HG03060 (cell line): Measurements from ENCODE around the gene ERN1.
"Not testable (repeated sequence)": the region's sequence is repeated elsewhere in the genome, so short reads cannot be mapped to it uniquely, and the experiment has no call there.

Experiments used
- ATAC-seq: cut with Tn5 transposase; IDR thresholded peaks from one replicate; pipeline ENCODE4 v1.9.1; 2021; ENCODE audit warnings: low read depth, moderate number of reproducible peaks; ENCODE audit not compliant: unreplicated experiment

ERN1 gene

DNA sequence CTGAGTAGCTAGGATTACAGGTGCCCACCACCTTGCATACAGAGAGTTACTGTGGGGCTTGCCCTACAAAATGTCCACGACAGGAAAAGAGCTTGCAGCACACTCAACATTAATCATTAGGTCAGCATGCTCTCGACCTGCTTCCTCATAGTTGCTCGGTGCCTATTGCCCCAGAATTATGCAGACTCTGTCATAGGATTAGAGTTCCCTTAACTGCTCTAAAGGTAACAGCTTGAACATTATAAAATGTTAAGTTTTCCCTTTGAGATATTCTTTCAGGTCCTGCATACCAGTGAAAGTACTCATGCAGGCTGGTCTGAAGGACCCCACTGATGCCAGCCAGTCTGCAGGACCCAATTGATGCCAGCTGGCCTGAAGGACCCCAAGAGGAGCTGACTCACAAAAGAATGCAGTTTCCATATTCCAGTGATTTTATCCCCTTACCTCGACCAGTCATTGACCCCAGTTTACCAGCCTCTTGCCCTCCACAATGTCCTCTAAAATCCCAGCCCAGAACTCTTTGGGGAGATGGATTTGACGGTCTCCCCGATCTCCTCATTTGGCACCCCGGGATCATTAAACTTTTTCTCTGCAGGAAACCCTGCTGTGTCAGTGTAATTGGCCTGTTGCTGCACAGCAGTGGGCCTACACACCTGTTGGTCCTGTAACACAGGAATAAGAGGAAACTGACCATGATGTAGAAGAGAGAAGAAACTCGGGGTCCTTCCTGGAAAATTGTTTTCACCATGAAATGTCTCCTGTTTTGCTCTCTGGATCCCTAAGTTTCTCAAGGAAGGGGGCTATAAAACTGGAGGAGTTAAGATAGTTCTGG is 120.2 kb downstream of the ERN1 start:
- no peak for ATAC-seq

DNA sequence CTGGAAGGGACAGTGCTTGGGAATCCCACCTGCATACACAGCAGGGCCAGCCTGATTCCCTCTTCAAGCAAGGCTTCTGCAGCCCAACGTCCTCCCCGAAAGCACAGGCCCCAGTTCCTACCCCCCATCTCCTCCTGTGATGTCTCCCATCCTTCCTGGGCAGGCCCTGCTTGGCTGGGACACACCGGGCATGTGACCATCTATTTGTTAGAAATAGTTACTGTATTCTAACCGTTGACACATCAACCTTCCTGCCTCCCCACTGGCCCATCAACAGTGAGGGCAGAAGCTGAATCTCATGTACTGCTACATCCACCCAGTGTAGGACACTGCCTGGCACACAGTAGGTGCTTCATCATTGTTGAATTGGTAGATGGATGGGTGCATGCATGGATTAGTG is 121.1 kb downstream of the ERN1 start:
- ATAC-seq, result no peak

GRCh38 chr17:64008346-64008745 is 121.6 kb downstream of the ERN1 start:
- no peak for ATAC-seq

GRCh38 chr17:64007838-64008282 is 122.1 kb downstream of the ERN1 start:
- ATAC-seq, result no peak

DNA sequence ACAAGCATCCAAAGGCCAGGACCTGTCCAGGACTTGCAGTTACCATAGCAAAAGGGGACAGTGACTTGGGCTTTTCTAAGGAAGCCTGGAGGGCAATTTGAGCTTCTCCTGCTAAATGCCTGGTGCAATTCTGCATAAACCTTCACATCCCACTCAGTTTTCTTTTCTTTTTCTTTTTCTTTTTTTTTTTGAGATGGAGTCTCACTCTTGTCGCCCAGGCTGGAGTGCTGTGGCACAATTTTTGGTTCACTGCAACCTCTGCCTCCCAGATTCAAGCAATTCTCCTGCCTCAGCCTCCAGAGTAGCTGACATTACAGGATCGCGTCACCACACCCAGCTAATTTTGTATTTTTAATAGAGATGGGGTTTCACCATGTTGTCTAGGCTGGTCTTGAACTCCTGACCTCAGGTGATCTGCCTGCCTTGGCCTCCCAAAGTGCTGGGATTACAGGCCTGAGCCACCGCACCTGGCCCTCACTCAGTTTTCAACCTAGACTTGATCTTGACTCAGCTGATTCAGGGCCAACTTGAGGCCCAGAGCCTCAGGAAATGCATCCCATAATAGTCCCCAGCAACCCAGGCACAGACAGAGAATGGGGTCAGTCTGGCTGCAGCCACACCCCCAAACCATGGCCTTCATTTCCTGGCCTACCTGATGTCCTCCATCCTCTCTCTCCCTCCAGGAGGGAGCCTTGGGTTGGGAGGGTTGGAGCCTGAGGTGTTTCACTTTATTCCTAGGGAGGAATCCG is 122.7 kb downstream of the ERN1 start:
- not testable (repeated sequence) for ATAC-seq

GRCh38 chr17:64006361-64007088 is 123.4 kb downstream of the ERN1 start:
- no peak for ATAC-seq

- ATAC-seq, result no peak
These were observed 124.2 kb downstream of the ERN1 start for GRCh38 chr17:64005734-64006167.

- no peak for ATAC-seq
These were observed 124.8 kb downstream of the ERN1 start for GRCh38 chr17:64004903-64005733.

DNA sequence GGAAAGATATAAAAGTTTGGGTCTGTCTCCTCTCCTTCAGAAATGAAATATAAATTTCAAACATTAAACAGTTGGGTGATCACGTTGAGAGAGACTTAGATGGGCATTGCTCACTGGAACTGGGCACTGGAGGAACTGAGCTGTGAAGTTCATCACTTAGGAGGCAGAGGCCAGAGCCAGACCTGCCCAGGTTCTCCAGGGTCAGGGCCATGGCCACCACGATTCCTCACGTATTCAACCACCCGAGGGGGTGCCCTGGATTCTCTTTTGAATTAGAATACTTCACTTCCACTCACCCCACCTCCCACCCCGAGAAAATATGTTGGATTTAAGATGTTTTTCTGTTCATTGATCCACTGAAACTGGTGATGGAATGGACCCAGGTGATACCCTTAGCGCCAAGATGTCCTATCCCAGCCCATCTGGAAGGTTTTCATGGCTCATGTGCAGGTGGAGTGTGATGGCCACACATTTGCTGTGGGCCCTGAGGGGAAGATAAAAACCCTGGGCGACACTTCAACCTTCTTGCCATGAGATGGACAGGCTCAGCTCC is 125.7 kb downstream of the ERN1 start:
- no peak for ATAC-seq

DNA sequence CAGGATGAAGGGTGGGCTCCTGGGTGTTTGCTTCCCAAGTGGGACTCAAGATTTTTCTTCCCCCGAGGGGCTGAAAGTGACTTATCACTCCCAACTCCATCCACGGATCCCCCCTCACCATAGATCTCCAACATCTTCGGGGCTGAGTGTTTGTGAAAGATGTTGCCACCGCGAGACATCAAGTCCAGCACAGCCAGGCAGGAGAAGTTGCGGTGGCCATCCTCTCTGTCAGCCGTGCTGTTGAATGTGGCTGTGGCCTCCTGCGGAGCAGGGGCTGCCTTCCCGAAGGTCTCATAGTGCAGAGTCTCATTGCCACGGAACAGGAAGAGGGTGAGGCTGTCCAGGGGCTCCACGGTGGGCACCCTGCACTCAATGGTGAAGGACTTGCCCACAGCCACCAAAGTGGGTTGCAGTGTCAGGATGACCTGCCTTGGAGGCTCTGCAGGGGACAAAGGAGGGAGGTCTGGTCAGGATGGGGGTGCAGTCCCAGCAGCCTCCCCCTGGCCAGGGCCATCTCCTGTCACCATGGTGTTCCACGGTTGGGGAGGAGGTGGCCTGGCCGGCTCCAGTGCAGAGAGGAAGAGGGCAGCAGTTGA is 126.3 kb downstream of the ERN1 start:
- ATAC-seq, result no peak

- ATAC-seq, result no peak
These were observed 127.1 kb downstream of the ERN1 start for GRCh38 chr17:64002658-64003525.

- ATAC-seq, result no peak
These were observed 128.0 kb downstream of the ERN1 start for GRCh38 chr17:64001763-64002529.

DNA sequence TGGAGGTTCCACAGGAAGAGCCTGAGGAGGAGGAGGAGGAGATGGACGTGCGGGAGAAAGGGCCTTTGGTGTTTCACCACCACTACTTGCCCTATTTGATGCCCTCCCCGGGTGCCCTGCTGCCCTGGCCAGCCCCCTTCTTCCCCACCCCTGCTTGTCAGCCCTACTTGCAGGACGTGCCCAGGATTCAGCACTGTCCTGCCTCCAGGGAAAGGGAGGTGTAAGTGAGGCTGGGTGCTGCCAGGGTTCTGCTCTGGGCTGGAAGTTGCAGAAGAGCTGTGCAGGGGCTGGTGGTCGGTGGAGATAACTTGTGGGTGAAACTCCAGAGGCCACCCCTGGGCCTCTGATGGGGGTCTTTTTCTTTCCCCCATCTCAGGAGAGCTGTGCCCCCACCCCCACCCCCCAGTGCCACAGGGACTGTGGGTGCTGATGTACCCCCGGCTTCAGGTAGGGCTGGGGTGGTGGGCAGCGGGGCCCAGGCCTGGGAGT is 128.8 kb downstream of the ERN1 start:
- ATAC-seq, result no peak

GRCh38 chr17:63999680-64000531 is 130.0 kb downstream of the ERN1 start:
- ATAC-seq, result no peak

GRCh38 chr17:63998721-63999679 is 130.9 kb downstream of the ERN1 start:
- ATAC-seq, result no peak
